GM18873 (cell line): ENCODE results near the gene TTC9B.

Experiments used
- ATAC-seq: cut with Tn5 transposase; IDR thresholded peaks from one replicate; pipeline ENCODE4 v1.9.1; 2021; ENCODE audit warnings: mild to moderate bottlenecking, moderate library complexity, moderate number of reproducible peaks; ENCODE audit not compliant: unreplicated experiment, low FRiP score

The TTC9B gene

DNA sequence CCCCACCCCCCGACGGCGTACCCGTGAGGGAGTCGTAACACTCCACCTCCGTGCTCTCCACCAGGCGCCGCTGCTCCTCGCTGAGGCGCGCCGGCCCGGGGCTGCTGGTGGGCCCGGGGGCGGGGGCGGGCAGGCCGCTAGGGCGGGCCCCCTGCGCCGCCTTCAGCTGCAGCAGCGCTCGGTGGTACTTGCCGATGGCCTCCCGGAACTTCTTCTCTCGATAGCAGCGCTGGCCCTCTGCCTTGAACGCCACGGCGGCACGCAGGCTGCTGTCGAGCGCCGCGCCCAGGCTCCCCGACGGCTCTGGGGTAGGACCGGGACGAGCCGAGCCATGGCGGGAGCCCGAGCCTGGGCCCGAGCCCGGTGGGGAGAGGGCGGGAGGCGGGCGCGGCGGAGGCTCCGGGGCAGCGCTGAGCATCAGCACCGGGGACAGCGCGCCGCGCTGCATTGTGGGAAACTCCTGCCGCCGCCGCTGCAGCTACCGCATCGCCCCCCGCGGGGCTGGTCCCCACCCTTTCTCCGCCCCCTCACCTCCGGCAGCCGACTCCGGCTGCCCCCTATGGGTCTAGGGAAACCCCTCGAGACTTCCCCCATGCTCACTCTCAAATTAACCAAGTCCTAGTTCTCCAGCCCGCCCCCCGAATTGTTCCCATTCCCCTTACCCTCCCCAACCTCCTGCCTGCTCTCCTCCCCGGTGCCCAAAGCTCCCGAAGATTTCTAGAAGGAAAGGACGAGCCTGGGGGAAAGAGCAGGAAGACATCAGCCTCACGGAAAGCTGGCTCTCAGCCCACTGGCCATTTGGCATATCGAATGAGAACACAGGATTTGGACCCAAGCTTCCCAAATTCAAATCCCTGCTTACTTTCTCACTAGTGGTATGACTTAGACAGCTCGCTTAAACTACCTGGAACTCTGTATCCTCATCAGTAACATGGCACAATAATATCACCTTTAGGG is at the start of gene TTC9B:
TSS of gene TTC9B (minus strand) at position 451 of the 957 bp plus-strand sequence. CDS start at position 448, 3 bp downstream.
- no peak for ATAC-seq

DNA sequence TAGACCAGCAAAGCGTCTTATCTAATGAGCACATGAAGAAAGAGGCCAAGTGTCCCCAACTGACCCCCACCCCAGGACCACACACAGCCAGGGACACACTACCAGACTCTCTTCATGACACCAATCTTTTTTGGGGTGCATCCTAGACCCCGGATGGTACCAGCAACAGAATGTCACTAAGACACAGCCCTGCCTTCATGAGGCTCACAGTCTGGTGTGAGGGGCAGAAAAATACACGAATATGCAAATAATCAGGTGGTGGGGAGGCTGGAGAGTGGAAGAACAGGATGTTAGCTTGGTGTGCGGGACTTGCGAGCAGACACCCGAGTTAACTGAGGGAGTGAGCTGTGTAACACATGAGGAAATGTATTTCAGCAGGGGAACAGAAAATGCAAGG is 49.4 kb upstream of the TTC9B start:
- no peak for ATAC-seq

DNA sequence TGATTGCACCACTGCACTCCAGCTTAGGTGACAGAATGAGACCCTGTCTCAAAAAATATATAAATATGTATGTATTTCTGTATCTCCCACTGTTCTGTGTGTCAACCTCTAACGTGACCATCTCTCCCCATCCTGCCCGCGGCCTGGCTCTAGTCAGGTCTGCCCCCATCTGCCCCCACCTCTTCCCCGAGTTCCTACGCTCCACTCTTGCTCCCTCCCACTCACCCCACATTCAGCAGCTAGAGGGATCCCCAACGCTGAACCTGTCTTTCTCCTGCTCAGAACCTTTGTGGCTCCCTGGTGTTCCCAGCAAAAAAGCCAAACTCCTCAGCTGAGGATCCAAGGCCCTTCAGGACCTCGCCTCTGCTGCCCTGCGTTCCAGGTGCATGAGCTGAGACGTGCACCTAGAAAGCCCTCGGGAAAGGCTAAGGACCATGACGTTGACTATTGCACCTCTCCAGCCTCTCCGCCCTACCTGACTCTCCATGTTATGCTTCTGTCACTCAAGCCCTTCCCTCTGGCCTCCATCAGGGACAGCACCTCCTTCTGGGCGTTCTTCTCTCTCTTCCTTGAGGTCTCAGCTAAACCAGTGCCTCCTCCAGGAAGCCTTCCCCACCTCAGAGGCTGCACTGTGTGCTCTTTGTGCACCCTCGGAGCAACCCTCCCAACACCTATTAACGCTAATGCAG is 48.9 kb upstream of the TTC9B start:
- ATAC-seq = no peak

DNA sequence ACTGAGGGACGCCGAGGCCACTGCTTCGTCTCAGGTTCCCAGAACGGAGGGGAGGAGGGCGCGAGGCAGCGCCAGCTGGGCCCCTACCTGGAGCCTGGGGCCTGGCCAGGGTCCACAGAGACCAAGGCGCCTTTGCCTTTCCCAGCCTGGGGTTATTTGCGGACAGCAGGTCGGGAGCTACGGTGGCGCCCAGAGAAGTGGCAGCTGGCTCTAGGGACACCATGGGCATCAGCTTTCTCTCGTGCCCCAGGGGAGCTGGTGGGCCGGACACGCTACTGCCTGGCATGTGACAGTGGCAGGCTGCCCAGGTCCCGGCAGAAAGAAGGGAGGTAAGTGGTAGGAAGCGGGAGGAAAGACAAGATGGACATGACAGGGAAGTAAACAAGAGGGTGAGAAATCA is 47.9 kb upstream of the TTC9B start:
- no peak for ATAC-seq

DNA sequence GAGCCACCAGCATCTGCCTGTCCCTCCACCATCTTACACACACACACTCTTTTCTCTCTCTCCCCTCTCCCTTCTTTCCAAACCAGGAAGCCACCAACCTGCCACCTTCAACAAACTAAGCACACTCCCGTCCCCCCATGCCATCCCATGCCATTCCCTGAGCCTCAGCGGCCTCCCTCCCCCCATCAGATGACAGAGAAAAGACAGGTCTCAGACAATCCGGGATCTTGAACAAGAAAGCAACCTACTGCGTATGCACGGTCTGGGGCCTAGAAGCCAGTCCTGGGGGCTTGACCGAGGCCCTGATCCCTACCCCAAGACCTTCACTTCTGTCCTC is 47.5 kb upstream of the TTC9B start:
- no peak for ATAC-seq

DNA sequence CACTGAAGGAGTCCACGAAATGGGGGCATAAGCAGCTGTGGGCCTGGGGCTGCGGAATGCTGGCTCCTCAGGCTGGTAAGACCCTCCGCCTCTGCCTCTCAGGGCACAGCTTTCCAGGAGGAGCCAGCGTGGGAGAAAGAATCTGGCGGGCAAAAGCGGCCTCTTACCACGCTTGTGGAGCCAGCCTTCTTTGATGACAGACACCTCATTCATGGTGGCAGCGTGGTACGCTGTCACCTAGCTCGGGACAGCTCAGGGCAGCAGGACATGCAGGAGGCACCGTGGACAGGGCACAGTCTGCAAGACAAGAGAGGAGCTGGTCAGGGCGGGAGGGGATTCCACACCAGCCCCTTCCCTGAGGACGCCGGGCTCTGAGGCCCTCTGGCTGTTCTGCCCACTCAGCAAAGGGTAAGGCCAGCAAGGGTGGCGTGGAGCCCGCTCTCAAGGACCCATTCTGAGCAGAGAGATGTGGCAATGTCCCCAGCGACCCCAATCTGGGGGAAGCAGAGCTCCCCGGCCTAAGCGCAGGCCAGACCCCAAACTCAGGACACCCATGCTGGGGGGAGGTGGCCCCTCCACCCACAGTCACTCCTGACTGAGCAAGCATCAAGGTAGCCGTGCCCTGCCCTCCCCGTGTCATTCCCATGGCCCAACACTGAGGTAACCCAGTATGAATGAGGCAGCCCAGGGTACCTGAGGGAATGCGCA is 47.0 kb upstream of the TTC9B start:
- ATAC-seq = no peak

DNA sequence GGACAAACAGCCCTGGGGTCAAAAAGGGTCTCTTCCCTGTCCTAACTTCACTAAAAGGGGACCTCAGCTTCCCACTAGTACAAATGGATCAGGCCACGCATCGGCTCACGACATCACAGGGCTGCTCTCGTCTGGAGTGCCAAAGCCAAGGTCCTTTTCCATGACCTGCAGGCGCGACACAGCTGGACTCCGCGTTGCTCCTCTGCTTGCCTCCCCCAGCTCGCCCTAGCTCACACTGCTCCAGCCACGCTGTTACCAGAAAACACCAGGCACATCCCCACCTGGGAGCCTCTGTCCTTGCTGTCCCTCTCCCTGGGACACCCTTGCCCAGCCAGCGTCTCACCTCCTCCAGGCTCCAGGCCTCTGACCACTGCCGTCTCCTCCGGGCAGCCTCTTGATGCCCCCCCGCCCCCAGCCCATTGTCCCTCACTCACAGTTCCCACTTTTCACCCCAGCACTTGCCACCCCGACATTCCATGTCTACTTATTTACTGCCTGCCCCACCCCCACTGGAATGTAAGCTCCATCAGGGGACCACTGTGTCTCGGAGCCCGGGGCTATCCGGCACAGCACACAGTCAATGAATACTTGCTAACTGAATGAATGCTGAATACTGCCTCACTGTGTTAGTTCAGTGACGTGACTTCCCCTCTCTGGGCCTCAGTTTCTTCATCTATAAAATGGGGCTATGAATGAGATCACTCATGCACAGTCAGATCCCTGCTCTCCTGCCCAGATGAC is 46.3 kb upstream of the TTC9B start:
- ATAC-seq = no peak

DNA sequence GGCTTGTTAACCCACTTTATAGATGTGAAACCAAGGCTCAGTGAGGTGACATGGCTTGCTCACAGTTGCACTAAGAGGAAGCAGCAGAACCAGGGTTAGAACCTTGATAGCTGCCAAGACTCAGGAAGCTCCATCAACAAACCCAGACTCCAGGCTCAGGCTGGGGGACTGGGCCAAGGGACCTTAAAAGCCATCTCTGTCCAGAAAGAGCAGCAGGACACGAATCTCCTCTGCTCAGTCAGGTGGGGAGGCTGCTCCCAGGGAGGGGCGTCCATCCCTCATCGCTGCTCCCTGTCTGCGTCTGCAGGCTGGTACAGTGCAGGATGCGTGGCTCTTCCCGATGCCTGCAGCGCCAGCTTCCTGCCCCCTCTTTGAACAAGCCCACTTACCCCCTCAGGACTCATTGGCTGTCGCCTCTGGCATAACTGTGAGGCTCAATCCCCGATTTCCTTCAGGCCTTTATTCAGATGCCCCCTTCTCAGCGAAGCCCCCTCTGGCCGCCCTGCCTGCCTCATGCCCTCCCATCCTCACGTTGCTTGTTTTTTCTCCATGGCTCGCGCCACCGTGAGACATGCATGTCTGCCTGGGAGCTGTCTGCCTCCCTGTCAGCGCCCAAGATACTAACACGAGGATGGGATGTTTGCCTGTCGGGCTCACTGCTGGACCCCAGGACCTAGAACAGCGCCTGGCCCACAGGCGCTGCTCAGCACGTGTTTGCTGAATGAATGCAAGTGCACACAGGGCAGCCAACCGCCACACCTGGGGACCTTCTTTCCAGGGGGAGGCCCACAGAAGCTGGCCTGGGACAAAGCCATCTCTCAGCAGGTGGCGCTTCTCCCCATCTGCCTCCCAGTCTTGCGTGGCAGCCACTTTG is 45.5 kb upstream of the TTC9B start:
- no peak for ATAC-seq

DNA sequence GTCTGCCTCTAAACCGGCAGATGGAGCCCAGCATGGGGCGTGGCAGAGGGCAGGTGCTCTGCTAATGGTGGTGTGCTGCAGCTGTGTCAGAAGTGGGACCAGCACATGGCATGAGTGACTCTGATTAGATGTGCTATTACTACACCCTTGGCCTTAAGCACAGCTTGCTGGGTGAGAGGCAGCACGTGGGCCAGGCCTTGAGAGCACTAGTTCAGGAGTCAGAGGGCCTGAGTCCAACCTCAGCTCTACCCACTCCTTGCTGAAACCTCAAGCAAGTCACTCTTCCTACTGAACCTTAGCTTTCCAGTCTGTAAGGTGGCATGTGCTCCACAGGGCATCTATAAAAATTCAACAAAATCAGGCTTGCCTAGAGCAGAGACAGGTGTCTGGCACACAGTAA is 44.2 kb upstream of the TTC9B start:
- ATAC-seq = no peak

DNA sequence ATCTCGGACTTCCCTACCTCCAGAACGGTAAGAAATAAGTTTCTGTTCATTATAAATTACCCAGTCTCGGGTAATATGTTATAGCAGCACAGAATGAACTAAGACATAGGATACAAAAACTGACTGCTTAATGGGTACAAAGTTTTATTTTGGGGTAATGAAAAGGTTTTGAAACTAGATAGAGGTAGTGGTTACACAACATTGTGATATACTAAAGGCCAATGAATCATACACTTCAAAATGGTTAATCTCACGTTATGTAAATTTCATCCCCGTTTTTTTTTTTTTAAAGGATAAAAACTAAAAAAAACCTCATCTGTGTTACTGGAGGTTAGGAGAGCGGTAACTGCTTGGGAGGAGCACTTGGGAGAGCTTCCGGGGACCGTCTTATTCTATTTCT is 43.4 kb upstream of the TTC9B start:
- ATAC-seq = no peak

DNA sequence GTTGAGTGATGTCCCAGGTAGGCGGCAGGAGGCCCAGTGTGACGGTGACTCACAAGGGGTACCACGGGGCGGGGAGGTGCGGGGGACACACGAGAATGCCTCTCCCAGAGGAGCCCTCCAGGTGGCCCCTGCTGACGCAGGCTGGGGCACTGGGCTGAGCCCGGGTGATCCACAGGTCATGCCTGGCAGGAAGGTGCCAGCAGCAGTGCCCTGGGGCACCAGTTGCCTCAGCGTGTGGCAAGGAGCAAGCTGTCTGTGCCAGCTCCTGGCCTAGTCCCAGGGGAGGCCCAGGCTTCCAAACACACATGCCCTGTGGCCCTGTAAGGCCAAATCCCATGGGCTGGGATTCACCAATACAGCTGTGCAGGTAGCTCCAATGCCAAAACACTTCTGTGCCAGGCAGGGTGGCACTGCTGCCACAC is 38.9 kb upstream of the TTC9B start:
- ATAC-seq = no peak

DNA sequence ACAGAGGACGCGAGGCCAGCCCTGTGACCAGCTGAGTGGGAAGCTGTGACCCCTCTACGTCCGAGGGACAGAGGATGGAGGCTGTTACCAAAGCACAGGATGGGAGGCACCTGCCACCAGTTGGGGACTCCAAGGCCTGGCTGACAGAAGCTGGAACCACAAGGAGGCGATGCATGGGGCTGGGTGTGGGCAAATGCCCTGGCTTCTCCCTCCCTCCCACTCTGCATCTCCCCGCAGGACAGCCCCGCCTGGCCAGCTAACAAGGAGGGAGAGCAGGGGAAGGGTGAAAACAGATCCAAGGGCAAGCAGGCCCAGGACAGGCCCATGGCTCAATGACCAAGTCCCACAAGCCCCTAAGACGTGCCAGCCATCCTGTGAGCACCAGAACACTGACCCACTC is 38.3 kb upstream of the TTC9B start:
- ATAC-seq = no peak

DNA sequence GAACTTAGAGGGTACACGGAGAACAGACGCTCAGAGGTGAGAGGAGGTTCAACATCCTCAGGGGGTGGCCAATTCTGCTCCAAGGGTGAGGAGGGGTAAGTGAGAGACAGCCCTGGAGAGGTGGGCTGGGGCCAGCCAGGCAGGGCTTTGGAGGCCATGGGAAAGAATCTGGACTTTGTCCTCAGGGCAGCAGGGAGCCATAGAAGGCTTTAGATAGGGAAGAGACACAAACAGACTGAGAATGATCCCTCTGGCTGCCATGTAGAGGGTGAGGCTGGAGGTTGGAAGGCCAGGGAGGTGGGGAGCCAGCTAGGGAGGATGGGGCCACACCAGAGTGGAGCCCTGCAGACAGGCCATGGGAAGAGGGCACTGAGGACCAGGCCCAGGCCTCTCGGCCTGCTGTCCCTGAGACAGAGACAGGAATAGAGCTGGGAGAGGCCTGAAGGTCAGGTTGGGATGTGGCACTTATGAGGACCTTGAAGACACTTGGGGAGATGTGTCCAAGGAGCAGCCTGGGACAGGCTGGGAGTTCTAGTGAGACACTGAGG is 37.5 kb upstream of the TTC9B start:
- no peak for ATAC-seq

DNA sequence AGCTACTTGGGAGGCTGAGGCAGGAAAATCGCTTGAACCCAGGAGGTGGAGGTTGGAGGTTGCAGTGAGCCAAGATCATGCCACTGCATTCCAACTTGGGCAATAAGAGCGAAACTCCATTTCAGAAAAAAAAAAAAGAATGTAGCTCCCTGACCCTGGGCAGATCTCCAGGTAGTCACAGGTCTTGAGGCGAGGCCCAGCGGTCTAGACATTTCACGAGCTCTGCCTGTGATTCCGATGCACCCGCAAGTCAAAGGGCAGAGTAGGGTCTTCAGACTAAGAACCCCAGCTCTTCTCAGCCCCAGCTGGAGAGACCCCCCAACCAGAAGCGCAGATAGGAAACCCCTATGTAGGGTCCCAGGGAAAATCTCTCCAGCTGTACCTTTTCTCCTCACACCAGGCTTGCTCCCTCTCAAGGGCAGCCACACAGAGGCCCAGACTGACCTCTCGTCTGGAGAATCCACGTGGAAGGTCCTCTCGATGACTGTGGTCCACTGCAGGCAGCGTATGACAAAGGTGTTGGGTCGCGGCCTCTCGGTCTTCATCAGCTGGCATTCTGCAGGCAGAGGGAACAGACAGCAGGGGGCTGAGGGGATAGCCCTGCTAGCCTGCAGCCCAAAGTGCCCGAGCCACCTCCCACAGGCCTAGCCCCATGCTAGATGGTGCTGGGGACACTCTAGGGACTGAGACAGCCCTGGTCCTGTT is 36.7 kb upstream of the TTC9B start:
- ATAC-seq = no peak

DNA sequence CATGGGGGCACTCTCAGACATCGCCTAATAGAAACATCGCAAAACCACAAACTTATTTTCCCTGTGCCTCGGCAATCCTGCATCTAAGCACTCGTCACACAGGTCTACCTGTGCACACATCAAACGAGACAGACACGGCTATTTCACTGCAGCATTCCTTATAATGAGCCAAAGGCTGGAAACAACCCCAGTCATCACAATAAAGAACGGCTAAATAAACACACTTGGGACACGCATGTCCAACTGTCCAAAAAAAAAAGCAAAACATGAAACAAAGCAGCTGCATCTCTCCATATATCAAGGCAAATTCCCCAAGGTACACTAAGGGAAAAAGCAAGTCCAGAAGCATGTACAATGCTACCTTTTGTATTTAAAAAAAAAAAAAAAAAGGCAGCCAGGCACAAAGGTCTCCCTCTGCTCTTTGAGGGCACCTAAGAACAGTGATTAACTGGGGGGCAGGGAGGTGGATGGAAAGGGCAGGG is 35.5 kb upstream of the TTC9B start:
- ATAC-seq = no peak

DNA sequence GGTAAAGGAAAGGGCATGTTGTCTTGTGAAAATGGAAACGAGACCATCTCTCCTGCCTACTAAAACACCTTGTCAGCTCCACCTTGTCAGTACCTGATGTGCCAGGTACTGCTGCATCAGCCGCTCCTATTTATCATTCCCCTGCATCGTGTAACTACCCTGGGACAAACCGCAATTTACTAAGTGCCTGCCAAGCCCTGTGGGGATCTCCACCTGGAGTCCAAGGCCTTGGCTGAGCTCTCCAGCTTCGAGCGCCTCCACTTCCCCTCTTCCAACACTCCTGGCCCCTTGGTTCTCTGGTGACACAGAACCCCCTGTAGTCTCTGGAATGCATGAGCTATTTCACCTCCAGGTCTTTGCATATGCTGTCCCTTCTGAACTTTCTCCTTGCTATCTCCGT is 34.2 kb upstream of the TTC9B start:
- ATAC-seq = no peak

DNA sequence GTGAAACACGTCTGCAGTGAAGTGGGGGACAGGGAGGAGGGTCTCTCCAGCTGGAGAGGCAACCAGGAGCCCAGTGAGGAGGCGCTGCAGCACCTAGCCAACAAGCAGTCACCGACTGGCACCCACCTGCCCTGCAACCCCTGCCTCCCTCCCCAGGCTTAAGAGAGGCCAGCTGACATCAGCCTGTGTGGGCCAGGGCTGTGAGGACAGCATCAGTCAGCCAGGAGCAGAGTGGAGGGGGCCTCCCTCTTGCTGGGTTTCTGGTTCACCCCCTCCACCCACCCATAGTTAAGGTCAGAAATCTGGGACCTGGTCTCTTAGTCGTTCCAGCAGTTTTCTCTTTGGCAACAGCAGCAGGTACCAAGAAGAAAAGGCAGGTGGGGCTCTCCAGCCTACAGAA is 33.8 kb upstream of the TTC9B start:
- no peak for ATAC-seq

DNA sequence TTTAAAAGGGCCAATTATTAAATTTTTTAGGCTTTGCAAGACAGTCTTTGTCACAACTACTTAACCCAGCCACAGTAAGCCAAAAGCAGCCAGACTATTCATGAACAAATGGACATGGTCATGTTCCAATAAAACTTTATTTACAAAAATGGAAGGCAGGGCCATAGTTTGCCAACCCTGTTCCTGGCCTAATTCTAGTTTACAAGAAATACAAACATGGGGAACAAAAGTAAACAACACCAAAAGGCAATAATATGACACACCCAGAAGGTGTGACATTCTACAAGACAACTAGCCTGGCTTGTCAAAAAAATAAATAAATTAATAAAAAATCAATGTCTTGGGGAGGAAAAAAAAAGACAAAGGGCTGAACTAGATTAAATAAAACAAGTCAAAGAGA is 33.1 kb upstream of the TTC9B start:
- ATAC-seq = no peak

DNA sequence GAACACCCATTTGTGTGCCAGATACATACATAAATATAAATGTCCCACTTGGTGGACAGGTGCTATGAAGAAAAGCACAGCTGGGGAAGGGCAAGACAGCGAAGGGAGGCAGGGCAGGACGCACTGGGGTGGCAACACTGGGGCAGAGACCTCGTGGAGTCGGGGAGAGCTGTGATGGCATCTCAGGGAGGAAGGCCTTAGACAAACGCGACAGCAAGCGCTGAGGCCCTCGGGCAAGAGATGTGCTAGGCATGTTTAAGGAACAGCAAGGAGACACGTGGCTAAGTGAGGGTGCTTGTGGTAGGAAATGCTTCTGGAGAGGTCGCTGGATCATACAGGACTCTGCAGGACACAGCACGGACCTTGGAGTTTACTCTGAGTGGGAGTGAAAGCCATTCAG is 31.6 kb upstream of the TTC9B start:
- no peak for ATAC-seq
